ENCODE measurements around the gene PTCH2. TPM values are rescaled to one million over a fixed set of nuclear protein-coding genes. Genes with fewer than 3 reads are reported as not detected.

Gene PTCH2
- total and polyA plus RNA-seq, 2 of the 13 experiments (the other 11 are each of a cell fraction or from before 2014, with no cell fraction given), result 0.60 to 1.5 TPM

DNA sequence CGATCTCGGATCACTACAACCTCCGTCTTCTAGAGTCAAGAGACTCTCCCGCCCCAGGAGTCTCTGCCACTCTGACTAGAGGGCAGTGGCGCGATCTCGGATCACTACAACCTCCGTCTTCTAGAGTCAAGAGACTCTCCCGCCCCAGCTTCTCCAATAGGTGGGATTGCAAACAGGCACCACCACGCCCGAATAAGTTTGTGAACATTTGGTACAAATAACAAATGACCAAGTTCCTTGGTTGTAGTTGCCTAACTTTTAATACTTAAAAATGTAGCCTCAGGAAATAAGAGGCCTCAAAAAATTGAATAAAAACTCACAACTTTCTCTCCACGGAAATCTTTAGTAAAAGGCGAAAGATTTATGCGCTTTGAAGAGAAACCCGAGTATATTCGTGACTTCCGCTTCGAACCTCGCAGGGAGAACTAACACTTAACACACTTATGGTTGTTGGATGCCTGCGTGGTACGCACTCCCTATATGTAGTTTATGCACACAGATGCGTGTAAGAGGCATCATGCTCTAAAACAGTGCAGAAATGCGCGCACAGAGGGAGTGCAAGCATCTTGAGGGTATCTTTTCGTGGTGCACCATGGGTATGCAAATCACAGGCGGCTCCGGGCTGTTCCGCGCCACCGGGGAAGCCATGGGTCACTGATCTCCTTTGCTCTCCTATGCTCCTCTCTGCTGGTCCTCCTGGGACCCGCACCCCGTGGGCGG is 23.3 kb downstream of the PTCH2 start (continued):
- TF ChIP-seq SOX5 (CRISPR knock-in tag; IDR thresholded peaks at IDR 0.05; ENCODE audit: borderline replicate concordance) (peak; percentile 54; the same call in 1 of the 2 replicates), POLR2AphosphoS2 (IDR thresholded peaks at IDR 0.05; ENCODE audit: low read depth, low read length) (peak; percentile 97), SRSF4 (IDR thresholded peaks at IDR 0.05; ENCODE audit: low read depth, low read length, poor library complexity, severe bottlenecking) (no peak), CHD2 (IDR thresholded peaks at IDR 0.05; ENCODE audit: low read depth, low read length) (no peak; the same call in 1 of the 2 replicates), ZFP36L2 (CRISPR knock-in tag; IDR thresholded peaks at IDR 0.05) (no peak), PLRG1 (conservative IDR thresholded peaks at IDR 0.05) (no peak), ZNF333 (CRISPR knock-in tag; IDR thresholded peaks at IDR 0.05; ENCODE audit: borderline replicate concordance) (0 out of 2 replicates have a peak, but pooled peaks have one; percentile 46), ZSCAN9 (CRISPR knock-in tag; IDR thresholded peaks at IDR 0.05; ENCODE audit: borderline replicate concordance) (peak; percentile 60; the same call in 1 of the 2 replicates), SAFB2 (CRISPR knock-in tag; IDR thresholded peaks at IDR 0.05; ENCODE audit: borderline replicate concordance, low read depth) (no peak), ZNF776 (CRISPR knock-in tag; IDR thresholded peaks at IDR 0.05) (0 out of 2 replicates have a peak, but pooled peaks have one; percentile 70), ZNF350 (CRISPR knock-in tag; IDR thresholded peaks at IDR 0.05; ENCODE audit: borderline replicate concordance, low read depth) (peak; percentile 88), KAT8 (CRISPR knock-in tag; IDR thresholded peaks at IDR 0.05) (peak; percentile 69), NFIC (IDR thresholded peaks at IDR 0.05; ENCODE audit: low read length) (peak; percentile 90), REPIN1 (CRISPR knock-in tag; IDR thresholded peaks at IDR 0.05; ENCODE audit: borderline replicate concordance, low read depth) (peak; percentile 72; the same call in 1 of the 2 replicates), ZNF367 (CRISPR knock-in tag; IDR thresholded peaks at IDR 0.05; ENCODE audit: borderline replicate concordance) (no peak), HIVEP1 (CRISPR knock-in tag; IDR thresholded peaks at IDR 0.05) (peak; percentile 62), RARA (CRISPR knock-in tag; IDR thresholded peaks at IDR 0.05) (0 out of 2 replicates have a peak, but pooled peaks have one; percentile 6), BORCS8-MEF2B (CRISPR knock-in tag; IDR thresholded peaks at IDR 0.05) (no peak), ZSCAN22 (CRISPR knock-in tag; IDR thresholded peaks at IDR 0.05) (0 out of 2 replicates have a peak, but pooled peaks have one; percentile 42)
- TF ChIP-seq, protein P1, sequence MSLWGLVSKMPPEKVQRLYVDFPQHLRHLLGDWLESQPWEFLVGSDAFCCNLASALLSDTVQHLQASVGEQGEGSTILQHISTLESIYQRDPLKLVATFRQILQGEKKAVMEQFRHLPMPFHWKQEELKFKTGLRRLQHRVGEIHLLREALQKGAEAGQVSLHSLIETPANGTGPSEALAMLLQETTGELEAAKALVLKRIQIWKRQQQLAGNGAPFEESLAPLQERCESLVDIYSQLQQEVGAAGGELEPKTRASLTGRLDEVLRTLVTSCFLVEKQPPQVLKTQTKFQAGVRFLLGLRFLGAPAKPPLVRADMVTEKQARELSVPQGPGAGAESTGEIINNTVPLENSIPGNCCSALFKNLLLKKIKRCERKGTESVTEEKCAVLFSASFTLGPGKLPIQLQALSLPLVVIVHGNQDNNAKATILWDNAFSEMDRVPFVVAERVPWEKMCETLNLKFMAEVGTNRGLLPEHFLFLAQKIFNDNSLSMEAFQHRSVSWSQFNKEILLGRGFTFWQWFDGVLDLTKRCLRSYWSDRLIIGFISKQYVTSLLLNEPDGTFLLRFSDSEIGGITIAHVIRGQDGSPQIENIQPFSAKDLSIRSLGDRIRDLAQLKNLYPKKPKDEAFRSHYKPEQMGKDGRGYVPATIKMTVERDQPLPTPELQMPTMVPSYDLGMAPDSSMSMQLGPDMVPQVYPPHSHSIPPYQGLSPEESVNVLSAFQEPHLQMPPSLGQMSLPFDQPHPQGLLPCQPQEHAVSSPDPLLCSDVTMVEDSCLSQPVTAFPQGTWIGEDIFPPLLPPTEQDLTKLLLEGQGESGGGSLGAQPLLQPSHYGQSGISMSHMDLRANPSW (CRISPR knock-in tag; IDR thresholded peaks at IDR 0.05; ENCODE audit: borderline replicate concordance), result peak; percentile 69; the same call in 1 of the 2 replicates
- TF ChIP-seq, protein P2, sequence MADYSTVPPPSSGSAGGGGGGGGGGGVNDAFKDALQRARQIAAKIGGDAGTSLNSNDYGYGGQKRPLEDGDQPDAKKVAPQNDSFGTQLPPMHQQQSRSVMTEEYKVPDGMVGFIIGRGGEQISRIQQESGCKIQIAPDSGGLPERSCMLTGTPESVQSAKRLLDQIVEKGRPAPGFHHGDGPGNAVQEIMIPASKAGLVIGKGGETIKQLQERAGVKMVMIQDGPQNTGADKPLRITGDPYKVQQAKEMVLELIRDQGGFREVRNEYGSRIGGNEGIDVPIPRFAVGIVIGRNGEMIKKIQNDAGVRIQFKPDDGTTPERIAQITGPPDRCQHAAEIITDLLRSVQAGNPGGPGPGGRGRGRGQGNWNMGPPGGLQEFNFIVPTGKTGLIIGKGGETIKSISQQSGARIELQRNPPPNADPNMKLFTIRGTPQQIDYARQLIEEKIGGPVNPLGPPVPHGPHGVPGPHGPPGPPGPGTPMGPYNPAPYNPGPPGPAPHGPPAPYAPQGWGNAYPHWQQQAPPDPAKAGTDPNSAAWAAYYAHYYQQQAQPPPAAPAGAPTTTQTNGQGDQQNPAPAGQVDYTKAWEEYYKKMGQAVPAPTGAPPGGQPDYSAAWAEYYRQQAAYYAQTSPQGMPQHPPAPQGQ (CRISPR knock-in tag; IDR thresholded peaks at IDR 0.05; ENCODE audit: borderline replicate concordance), result no peak; the same call in 1 of the 2 replicates
- TF ChIP-seq, protein P3, sequence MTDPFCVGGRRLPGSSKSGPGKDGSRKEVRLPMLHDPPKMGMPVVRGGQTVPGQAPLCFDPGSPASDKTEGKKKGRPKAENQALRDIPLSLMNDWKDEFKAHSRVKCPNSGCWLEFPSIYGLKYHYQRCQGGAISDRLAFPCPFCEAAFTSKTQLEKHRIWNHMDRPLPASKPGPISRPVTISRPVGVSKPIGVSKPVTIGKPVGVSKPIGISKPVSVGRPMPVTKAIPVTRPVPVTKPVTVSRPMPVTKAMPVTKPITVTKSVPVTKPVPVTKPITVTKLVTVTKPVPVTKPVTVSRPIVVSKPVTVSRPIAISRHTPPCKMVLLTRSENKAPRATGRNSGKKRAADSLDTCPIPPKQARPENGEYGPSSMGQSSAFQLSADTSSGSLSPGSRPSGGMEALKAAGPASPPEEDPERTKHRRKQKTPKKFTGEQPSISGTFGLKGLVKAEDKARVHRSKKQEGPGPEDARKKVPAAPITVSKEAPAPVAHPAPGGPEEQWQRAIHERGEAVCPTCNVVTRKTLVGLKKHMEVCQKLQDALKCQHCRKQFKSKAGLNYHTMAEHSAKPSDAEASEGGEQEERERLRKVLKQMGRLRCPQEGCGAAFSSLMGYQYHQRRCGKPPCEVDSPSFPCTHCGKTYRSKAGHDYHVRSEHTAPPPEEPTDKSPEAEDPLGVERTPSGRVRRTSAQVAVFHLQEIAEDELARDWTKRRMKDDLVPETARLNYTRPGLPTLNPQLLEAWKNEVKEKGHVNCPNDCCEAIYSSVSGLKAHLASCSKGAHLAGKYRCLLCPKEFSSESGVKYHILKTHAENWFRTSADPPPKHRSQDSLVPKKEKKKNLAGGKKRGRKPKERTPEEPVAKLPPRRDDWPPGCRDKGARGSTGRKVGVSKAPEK (CRISPR knock-in tag; IDR thresholded peaks at IDR 0.05; ENCODE audit: borderline replicate concordance), result no peak

Measured in HepG2 (cell line).